ENCODE data around the gene SLC35D1. TPM values are rescaled to one million over a fixed set of nuclear protein-coding genes. Genes with fewer than 3 reads are reported as not detected.

Gene SLC35D1
- total and polyA plus RNA-seq, 2 of the 13 experiments (the other 11 are each of a cell fraction or from before 2014, with no cell fraction given), result 12.4 to 41.5 TPM

GRCh38 chr1:66985835-66986234 is 68.1 kb downstream of the SLC35D1 start (continued):
- TF ChIP-seq ZNF180 (CRISPR knock-in tag; IDR thresholded peaks at IDR 0.05; ENCODE audit: borderline replicate concordance, low read depth) (no peak), ZBTB7A (CRISPR knock-in tag; IDR thresholded peaks at IDR 0.05) (no peak), KLF11 (CRISPR knock-in tag; IDR thresholded peaks at IDR 0.05) (no peak), HES4 (CRISPR knock-in tag; IDR thresholded peaks at IDR 0.05; ENCODE audit: borderline replicate concordance) (no peak)

DNA sequence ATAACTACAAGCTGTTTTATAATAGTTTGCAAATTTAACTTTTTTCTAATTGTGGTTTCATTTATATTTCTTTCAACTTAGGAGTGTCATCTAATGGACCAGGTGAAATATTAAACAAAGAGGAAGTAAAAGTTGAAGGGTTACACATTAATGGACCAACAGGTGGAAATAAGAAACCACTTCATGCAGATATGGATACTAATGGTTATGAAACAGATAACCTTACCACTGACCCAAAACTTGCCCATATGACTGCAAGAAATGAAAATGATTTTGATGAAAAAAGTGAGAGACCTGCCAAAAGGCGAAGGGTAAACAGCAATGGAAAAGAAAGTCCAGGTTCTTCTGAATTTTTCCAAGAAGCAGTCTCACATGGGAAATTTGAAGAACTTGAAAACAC is 69.5 kb downstream of the SLC35D1 start:
- no peak for ATAC-seq
- TF ChIP-seq NFRKB (IDR thresholded peaks at IDR 0.05) (no peak), DMTF1 (CRISPR knock-in tag; IDR thresholded peaks at IDR 0.05) (no peak), ZMAT3 (CRISPR knock-in tag; conservative IDR thresholded peaks at IDR 0.05) (no peak), MAX (IDR thresholded peaks at IDR 0.05) (no peak)
- TF ChIP-seq, protein P1, sequence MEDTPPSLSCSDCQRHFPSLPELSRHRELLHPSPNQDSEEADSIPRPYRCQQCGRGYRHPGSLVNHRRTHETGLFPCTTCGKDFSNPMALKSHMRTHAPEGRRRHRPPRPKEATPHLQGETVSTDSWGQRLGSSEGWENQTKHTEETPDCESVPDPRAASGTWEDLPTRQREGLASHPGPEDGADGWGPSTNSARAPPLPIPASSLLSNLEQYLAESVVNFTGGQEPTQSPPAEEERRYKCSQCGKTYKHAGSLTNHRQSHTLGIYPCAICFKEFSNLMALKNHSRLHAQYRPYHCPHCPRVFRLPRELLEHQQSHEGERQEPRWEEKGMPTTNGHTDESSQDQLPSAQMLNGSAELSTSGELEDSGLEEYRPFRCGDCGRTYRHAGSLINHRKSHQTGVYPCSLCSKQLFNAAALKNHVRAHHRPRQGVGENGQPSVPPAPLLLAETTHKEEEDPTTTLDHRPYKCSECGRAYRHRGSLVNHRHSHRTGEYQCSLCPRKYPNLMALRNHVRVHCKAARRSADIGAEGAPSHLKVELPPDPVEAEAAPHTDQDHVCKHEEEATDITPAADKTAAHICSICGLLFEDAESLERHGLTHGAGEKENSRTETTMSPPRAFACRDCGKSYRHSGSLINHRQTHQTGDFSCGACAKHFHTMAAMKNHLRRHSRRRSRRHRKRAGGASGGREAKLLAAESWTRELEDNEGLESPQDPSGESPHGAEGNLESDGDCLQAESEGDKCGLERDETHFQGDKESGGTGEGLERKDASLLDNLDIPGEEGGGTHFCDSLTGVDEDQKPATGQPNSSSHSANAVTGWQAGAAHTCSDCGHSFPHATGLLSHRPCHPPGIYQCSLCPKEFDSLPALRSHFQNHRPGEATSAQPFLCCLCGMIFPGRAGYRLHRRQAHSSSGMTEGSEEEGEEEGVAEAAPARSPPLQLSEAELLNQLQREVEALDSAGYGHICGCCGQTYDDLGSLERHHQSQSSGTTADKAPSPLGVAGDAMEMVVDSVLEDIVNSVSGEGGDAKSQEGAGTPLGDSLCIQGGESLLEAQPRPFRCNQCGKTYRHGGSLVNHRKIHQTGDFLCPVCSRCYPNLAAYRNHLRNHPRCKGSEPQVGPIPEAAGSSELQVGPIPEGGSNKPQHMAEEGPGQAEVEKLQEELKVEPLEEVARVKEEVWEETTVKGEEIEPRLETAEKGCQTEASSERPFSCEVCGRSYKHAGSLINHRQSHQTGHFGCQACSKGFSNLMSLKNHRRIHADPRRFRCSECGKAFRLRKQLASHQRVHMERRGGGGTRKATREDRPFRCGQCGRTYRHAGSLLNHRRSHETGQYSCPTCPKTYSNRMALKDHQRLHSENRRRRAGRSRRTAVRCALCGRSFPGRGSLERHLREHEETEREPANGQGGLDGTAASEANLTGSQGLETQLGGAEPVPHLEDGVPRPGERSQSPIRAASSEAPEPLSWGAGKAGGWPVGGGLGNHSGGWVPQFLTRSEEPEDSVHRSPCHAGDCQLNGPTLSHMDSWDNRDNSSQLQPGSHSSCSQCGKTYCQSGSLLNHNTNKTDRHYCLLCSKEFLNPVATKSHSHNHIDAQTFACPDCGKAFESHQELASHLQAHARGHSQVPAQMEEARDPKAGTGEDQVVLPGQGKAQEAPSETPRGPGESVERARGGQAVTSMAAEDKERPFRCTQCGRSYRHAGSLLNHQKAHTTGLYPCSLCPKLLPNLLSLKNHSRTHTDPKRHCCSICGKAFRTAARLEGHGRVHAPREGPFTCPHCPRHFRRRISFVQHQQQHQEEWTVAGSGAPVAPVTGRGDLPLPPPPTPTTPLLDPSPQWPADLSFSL (CRISPR knock-in tag; IDR thresholded peaks at IDR 0.05), result no peak
- ChIA-PET POLR2A (no interaction called here), CTCF (ENCODE audit: low intra/inter-chr PET ratio, low total read pairs) (no interaction called here)
- in situ Hi-C loops (cut with HindIII; ENCODE audit: extremely low pct_ligation_motif_present, low pct_unique_long_range_greater_than_20kb) (no loop called here), intact Hi-C loops (cut with micrococcal nuclease; ENCODE audit: unreplicated experiment) (no loop called here)
- no peak for FAIRE-seq
- Histone ChIP-seq H3K4me3 (replicated peaks in 1 of 3; ENCODE audit: insufficient read depth in 1 of 3, low read depth in 2 of 3, low read length in 3 of 3) (no peak overlapping the region), H3K79me2 (ENCODE audit: insufficient read depth, low read length) (no peaks in the 10 kb centered on the region), H3K27me3 (ENCODE audit: control insufficient read depth in 1 of 2, insufficient read depth in 2 of 2, low read length in 2 of 2) (no peaks in the 10 kb centered on the region), H3K9me3 (ENCODE audit: low read length) (no peaks in the 10 kb centered on the region), H4K20me1 (ENCODE audit: insufficient read depth, low read length) (no peaks in the 10 kb centered on the region), H3K36me3 (replicated peaks in 1 of 2; ENCODE audit: control insufficient read depth in 1 of 2, insufficient read depth in 2 of 2, low read length in 2 of 2) (peaks cover 9 to 28% of the 10 kb centered on the region in 2 experiments), H3K4me1 (ENCODE audit: insufficient read depth, low read length) (peaks cover 15% of the 10 kb centered on the region), H3K9ac (ENCODE audit: insufficient read depth, low read depth, low read length) (no peak overlapping the region), H3K27ac (ENCODE audit: extremely low read length, insufficient read depth, low read length) (no peak overlapping the region), H3K4me2 (ENCODE audit: low read depth, low read length) (no peak overlapping the region), H2AFZ (ENCODE audit: low read length) (no peak overlapping the region)
- no TSS peak for BruUV-seq (replicated peaks)
- 98% methylated on average over 1 of the region's 1 CpG for WGBS (ENCODE audit: low lambda C conversion rate)
- no peak for DNase-seq (ENCODE audit: low spot score)
